Measurements from ENCODE around the gene EXD3. TPM values are rescaled to one million over a fixed set of nuclear protein-coding genes. Genes with fewer than 3 reads are reported as not detected.

EXD3 gene
- total and polyA plus RNA-seq, 2 of the 13 experiments (the other 11 are each of a cell fraction or from before 2014, with no cell fraction given) = 2.7 to 4.8 TPM

DNA sequence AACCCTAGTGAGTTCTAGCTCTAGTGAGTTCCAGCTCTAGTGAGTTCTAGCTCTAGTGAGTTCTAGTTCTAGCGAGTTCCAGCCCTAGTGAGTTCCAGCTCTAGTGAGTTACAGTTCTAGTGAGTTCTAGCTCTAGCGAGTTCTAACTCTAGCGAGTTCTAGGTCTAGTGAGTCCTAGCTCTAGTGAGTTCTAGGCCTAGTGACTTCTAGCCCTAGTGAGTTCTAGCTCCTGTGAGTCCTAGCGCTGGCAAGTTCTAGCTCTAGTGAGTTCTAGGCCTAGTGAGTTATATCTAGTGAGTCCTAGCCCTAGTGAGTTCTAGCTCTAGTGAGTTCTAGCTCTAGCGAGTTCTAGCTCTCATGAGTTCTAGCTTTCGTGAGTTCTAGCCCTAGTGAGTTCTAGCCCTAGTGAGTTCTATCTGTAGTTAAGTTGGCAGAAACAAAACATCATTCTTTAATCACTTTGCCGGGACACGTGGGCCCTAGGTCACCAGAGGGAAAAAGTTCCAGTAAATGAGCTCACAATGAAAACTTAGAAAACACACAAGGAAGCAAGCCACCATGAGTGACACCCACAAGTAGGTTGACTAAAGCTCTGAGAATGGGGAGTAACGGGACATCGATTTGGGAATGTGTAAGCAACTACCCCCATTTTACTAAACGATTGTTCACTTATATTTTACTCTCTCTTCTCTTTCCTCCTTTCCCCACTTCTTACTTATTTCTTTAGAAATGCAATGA lies 47.5 kb downstream of the EXD3 start:
- Histone ChIP-seq H3K4me2 (ENCODE audit: low read depth, low read length) (no peak overlapping the region), H3K27ac (ENCODE audit: extremely low read length, insufficient read depth, low read length) (no peak overlapping the region), H3K36me3 (replicated peaks in 1 of 2; ENCODE audit: control insufficient read depth in 1 of 2, insufficient read depth in 2 of 2, low read length in 2 of 2) (no peaks in the 10 kb centered on the region), H3K79me2 (ENCODE audit: insufficient read depth, low read length) (no peaks in the 10 kb centered on the region), H2AFZ (ENCODE audit: low read length) (no peak overlapping the region), H3K9me3 (ENCODE audit: low read length) (no peaks in the 10 kb centered on the region), H3K4me3 (replicated peaks in 1 of 3; ENCODE audit: insufficient read depth in 1 of 3, low read depth in 2 of 3, low read length in 3 of 3) (no peak overlapping the region), H3K27me3 (ENCODE audit: control insufficient read depth in 1 of 2, insufficient read depth in 2 of 2, low read length in 2 of 2) (no peaks in the 10 kb centered on the region), H4K20me1 (ENCODE audit: insufficient read depth, low read length) (no peaks in the 10 kb centered on the region), H3K4me1 (ENCODE audit: insufficient read depth, low read length) (0 out of 2 replicates have a peak, but pooled peaks cover 1% of the 10 kb centered on the region), H3K9ac (ENCODE audit: insufficient read depth, low read depth, low read length) (no peak overlapping the region)
- no peak for TF ChIP-seq EED (CRISPR knock-in tag; IDR thresholded peaks at IDR 0.05)
- TF ChIP-seq ISL2 (CRISPR knock-in tag; IDR thresholded peaks at IDR 0.05) = no peak
- no peak for TF ChIP-seq RXRA (CRISPR knock-in tag; IDR thresholded peaks at IDR 0.05)
- no peak for TF ChIP-seq ZNF468 (CRISPR knock-in tag; IDR thresholded peaks at IDR 0.05)
- TF ChIP-seq ZNF564 (CRISPR knock-in tag; IDR thresholded peaks at IDR 0.05) = no peak
- TF ChIP-seq PHF5A (CRISPR knock-in tag; IDR thresholded peaks at IDR 0.05; ENCODE audit: low read depth, unreplicated experiment) = no peak
- TF ChIP-seq, protein P1, sequence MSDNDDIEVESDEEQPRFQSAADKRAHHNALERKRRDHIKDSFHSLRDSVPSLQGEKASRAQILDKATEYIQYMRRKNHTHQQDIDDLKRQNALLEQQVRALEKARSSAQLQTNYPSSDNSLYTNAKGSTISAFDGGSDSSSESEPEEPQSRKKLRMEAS (IDR thresholded peaks at IDR 0.05) = no peak
- no peak for TF ChIP-seq MBNL3 (CRISPR knock-in tag; conservative IDR thresholded peaks at IDR 0.05)
- no peak for TF ChIP-seq ZNF253 (CRISPR knock-in tag; IDR thresholded peaks at IDR 0.05; ENCODE audit: borderline replicate concordance)
- TF ChIP-seq PHB2 (IDR thresholded peaks at IDR 0.05; ENCODE audit: partially characterized antibody) = no peak
- TF ChIP-seq EEA1 (CRISPR knock-in tag; IDR thresholded peaks at IDR 0.05; ENCODE audit: borderline replicate concordance) = no peak
- no peak for TF ChIP-seq ADNP (CRISPR knock-in tag; IDR thresholded peaks at IDR 0.05)
- no peak for TF ChIP-seq ZNF557 (CRISPR knock-in tag; IDR thresholded peaks at IDR 0.05)
- no peak for TF ChIP-seq ZNF709 (CRISPR knock-in tag; IDR thresholded peaks at IDR 0.05)
- TF ChIP-seq, protein P2, sequence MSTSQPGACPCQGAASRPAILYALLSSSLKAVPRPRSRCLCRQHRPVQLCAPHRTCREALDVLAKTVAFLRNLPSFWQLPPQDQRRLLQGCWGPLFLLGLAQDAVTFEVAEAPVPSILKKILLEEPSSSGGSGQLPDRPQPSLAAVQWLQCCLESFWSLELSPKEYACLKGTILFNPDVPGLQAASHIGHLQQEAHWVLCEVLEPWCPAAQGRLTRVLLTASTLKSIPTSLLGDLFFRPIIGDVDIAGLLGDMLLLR (CRISPR knock-in tag; IDR thresholded peaks at IDR 0.05) = no peak
- TF ChIP-seq, protein P3, sequence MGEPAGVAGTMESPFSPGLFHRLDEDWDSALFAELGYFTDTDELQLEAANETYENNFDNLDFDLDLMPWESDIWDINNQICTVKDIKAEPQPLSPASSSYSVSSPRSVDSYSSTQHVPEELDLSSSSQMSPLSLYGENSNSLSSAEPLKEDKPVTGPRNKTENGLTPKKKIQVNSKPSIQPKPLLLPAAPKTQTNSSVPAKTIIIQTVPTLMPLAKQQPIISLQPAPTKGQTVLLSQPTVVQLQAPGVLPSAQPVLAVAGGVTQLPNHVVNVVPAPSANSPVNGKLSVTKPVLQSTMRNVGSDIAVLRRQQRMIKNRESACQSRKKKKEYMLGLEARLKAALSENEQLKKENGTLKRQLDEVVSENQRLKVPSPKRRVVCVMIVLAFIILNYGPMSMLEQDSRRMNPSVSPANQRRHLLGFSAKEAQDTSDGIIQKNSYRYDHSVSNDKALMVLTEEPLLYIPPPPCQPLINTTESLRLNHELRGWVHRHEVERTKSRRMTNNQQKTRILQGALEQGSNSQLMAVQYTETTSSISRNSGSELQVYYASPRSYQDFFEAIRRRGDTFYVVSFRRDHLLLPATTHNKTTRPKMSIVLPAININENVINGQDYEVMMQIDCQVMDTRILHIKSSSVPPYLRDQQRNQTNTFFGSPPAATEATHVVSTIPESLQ (CRISPR knock-in tag; conservative IDR thresholded peaks at IDR 0.05) = no peak
- TF ChIP-seq AGO1 (IDR thresholded peaks at IDR 0.05; ENCODE audit: low read depth, low read length, poor library complexity, severe bottlenecking) = no peak
- DNase-seq (ENCODE audit: low spot score) (no peak), ATAC-seq (no peak), FAIRE-seq (no peak)
- in situ Hi-C loops (cut with HindIII; ENCODE audit: extremely low pct_ligation_motif_present, low pct_unique_long_range_greater_than_20kb) (no loop called here), intact Hi-C loops (cut with micrococcal nuclease; ENCODE audit: unreplicated experiment) (no loop called here)
- ChIA-PET POLR2A (interaction anchor here (1.2 kb wide), 1 partner anchor 48 kb away, joined by 3 read pairs; the partner anchor contains the start of genes EXD3 and NOXA1), CTCF (ENCODE audit: low intra/inter-chr PET ratio, low total read pairs) (no interaction called here)
- 78% methylated on average over 10 of the region's 11 CpGs for WGBS (ENCODE audit: low lambda C conversion rate)
- BruUV-seq (replicated peaks) = no TSS peak
